Subcutaneous adipose tissue (tissue), 4 donors: ENCODE measurements around the gene ZNF311. TPM values are rescaled to one million over a fixed set of nuclear protein-coding genes. Genes with fewer than 3 reads are reported as not detected.

ENCODE experiments used
- total RNA-seq, 4 donors: library from RNA; depleted of rRNA; stranded (reverse); fragments of >200 nt; gene quantifications; one replicate each; pipeline ENCODE4 v1.1.0, GENCODE V29; 2016
- TF ChIP-seq, protein P1 (sequence below): fragments of 450-650 bp; IDR thresholded peaks from one replicate; pipeline ENCODE4 v1.5.1; 2016; ENCODE audit warnings: low read depth, mild to moderate bottlenecking, control low read depth, antibody characterized with exemption, moderate library complexity

ZNF311 gene
- total RNA-seq, 4 donors from 2014 or later = 1.0 to 2.4 (median 1.1) TPM; not detected in 1

DNA sequence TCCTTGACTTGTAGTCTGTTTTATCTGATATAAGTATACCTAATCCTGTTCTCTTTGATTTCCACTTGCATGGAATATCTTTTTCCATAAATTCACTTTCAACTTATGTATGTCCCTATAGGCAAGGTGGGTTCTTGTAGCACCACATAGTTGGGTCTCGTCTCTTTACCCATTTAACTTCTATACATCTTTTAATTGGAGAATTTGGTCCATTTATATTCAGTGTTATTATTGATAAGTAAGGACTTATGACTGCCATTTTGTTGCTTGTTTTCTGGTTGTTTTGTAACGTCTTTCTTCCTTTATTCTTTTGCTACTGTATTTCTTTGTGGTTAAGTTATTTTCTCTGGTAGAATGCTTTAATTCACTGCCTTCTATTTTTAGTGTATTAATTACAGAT, 14.5 kb upstream of the ZNF311 start:
- TF ChIP-seq, protein P1, sequence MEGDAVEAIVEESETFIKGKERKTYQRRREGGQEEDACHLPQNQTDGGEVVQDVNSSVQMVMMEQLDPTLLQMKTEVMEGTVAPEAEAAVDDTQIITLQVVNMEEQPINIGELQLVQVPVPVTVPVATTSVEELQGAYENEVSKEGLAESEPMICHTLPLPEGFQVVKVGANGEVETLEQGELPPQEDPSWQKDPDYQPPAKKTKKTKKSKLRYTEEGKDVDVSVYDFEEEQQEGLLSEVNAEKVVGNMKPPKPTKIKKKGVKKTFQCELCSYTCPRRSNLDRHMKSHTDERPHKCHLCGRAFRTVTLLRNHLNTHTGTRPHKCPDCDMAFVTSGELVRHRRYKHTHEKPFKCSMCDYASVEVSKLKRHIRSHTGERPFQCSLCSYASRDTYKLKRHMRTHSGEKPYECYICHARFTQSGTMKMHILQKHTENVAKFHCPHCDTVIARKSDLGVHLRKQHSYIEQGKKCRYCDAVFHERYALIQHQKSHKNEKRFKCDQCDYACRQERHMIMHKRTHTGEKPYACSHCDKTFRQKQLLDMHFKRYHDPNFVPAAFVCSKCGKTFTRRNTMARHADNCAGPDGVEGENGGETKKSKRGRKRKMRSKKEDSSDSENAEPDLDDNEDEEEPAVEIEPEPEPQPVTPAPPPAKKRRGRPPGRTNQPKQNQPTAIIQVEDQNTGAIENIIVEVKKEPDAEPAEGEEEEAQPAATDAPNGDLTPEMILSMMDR = no peak

DNA sequence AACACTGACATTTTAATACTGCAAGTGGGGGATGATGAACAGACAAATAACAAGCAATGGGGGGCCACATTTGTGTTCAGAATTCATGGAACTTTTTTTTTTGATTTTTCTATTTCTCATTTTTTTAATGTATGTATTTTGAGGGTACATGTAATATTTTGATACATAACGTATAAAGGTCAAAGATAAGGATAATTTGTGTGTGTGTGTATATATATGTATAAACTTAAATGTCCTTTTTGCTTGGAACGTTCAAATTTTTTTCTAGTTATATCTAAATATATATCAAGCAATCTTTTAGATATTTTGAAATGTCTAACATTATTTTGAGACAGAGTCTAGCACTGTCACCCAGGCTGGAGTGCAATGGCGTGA, 12.3 kb upstream of the ZNF311 start:
- TF ChIP-seq, protein P1 = no peak

- TF ChIP-seq, protein P1 = no peak
These were observed 11.7 kb upstream of the ZNF311 start for GRCh38 chr6:29016559-29017427.

DNA sequence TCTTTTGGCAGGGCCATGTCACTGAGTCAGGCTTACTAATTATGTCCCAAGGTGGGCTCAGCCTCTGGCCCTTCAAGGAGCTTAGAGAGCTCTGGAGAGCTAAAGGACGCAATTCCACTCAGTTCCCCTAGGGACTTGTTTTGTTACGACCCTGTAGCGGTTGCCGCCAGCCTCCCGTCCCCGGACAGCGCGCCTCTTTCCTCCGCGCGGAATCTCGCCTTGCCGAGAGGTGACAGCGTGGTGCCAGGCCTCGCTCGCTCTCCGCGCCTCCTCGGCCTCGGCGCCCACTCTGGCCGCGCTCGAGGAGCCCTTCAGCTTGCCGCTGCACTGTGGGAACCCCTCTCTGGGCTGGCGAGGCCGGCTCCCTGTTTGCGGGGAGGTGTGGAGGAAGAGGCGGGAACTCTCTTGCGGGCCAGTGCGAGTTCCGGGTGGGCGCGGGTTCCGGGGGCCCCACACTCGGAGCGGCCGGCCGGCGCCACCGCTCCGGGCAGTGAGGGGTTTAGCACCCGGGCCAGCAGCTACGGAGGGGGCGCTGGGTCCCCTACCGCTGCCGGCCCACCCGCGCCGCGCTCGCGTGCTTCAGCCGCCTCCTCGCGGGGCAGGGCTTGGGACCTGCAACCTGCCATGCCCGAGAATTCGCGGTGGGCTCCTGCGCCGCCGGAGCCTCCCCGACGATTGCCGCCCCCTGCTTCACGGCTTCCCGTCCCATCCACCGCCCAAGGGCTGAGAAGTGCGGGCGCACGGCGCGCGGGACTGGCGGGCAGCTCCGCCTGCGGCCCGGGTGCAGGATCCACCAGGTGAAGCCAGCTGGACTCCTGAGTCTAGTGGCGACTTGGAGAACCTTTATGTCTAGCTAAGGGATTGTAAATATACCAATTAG, 9.9 kb upstream of the ZNF311 start:
- TF ChIP-seq, protein P1 = no peak

GRCh38 chr6:29011276-29011734, 6.2 kb upstream of the ZNF311 start:
- TF ChIP-seq, protein P1 = no peak

GRCh38 chr6:29009358-29009757, 4.2 kb upstream of the ZNF311 start:
- TF ChIP-seq, protein P1 = no peak

- TF ChIP-seq, protein P1 = no peak
These were observed 3.0 kb upstream of the ZNF311 start for GRCh38 chr6:29008089-29008488.
